ENCODE results near the gene ZMAT2. TPM values are rescaled to one million over a fixed set of nuclear protein-coding genes. Genes with fewer than 3 reads are reported as not detected.

Gene ZMAT2
- total and polyA plus RNA-seq, 10 of the 15 experiments (the other 5 are each of a cell fraction or from before 2014, with no cell fraction given), result 28.1 to 102 (median 42.9) TPM

DNA sequence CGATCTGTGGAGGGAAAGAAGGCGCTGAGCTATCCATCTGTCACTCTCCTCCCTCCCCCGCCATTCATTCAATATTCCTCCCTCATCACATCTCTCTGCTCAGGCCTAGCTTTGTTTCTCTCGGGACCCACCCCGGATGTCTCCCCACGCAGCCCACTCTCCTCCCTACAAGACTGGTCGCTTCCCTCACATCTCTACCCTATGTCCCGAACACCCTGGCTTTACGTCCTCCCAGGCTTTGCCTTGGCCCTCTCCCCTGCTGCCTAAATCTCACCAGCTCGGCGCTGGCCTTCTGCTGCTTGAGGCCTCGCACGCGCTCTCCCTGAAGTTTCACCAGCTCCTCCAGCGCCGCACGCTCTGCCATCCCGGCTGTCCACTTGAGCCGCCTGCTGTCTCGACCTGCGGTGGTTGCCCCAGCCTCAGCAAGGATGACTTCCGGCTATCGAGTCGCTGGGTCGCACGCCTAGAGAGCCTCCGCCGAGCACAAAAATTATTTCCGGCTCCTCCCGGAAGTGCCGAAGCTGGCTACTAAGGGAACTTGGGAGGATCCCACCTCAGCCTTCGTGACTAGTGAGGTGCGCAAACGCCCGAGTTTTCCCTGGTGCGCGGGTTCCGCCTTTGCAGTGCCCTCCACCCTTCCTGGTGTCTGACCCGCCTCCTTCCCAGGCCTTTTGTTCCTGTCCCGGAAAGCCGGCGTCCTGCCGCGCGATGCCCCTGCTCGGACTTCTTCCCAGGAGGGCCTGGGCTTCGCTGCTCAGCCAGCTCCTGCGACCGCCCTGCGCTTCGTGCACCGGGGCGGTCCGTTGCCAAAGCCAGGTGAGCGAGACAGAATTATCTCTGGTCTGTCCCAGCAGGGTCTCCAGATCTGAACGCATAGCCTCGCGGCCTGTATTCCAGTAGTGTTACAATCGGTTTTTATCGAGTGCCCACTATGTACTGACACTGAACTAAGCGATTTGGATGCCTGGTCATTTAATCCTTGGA lies 9.0 kb upstream of the ZMAT2 start, which contains the start of the genes HARS1 and HARS2 (continued):
- TF ChIP-seq, protein P1, sequence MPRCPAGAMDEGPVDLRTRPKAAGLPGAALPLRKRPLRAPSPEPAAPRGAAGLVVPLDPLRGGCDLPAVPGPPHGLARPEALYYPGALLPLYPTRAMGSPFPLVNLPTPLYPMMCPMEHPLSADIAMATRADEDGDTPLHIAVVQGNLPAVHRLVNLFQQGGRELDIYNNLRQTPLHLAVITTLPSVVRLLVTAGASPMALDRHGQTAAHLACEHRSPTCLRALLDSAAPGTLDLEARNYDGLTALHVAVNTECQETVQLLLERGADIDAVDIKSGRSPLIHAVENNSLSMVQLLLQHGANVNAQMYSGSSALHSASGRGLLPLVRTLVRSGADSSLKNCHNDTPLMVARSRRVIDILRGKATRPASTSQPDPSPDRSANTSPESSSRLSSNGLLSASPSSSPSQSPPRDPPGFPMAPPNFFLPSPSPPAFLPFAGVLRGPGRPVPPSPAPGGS (IDR thresholded peaks at IDR 0.05; ENCODE audit: borderline replicate concordance, insufficient read depth, low read depth, low read length, poor library complexity, severe bottlenecking), result peak; percentile 62
- TF ChIP-seq ATF3 (IDR thresholded peaks at IDR 0.05; ENCODE audit: borderline replicate concordance, extremely low read depth, low read depth, low read length) (no peak), LARP7 (IDR thresholded peaks at IDR 0.05) (peak; percentile 51), ZNF384 (IDR thresholded peaks at IDR 0.05; ENCODE audit: borderline replicate concordance, low read depth, low read length) (no peak), SRF (IDR thresholded peaks at IDR 0.05; ENCODE audit: low read depth in 2 of 2, low read length in 2 of 2) (peak in 1 of 2 experiments; percentile 61; a peak in 1 of 4 replicates), CREM (IDR thresholded peaks at IDR 0.05; ENCODE audit: low read depth) (peak; percentile 58; the same call in 1 of the 2 replicates), CHD1 (IDR thresholded peaks at IDR 0.05; ENCODE audit: low read depth, low read length) (no peak), POU2F2 (IDR thresholded peaks at IDR 0.05; ENCODE audit: borderline replicate concordance, low read depth, low read length) (peak; percentile 79; the same call in 2 of the 3 replicates), KAT2A (conservative IDR thresholded peaks at IDR 0.05; ENCODE audit: control insufficient read depth, low read depth, low read length) (no peak), NRF1 (conservative IDR thresholded peaks at IDR 0.05; ENCODE audit: low read depth, low read length) (no peak), EP300 (IDR thresholded peaks at IDR 0.05; ENCODE audit: borderline replicate concordance in 1 of 2, control insufficient read depth in 1 of 2, low read depth in 2 of 2, low read length in 2 of 2) (no peak), IKZF1 (conservative IDR thresholded peaks at IDR 0.05) (peak; percentile 88), FOXM1 (IDR thresholded peaks at IDR 0.05; ENCODE audit: low read depth, low read length) (no peak), ZNF622 (IDR thresholded peaks at IDR 0.05) (no peak), DPF2 (IDR thresholded peaks at IDR 0.05) (peak; percentile 51; the same call in 1 of the 2 replicates), GABPA (IDR thresholded peaks at IDR 0.05; ENCODE audit: low read depth) (peak; percentile 97), ZBTB33 (IDR thresholded peaks at IDR 0.05) (no peak), BHLHE40 (IDR thresholded peaks at IDR 0.05; ENCODE audit: borderline replicate concordance in 1 of 2, low read depth in 2 of 2, low read length in 1 of 2) (peak; percentile 54 to 55; a peak in 2 of 4 replicates), EZH2 (IDR thresholded peaks at IDR 0.05; ENCODE audit: borderline replicate concordance, control insufficient read depth, low read depth, low read length) (no peak), ESRRA (IDR thresholded peaks at IDR 0.05; ENCODE audit: low read length) (no peak), RBBP5 (conservative IDR thresholded peaks at IDR 0.05) (no peak), HDAC6 (IDR thresholded peaks at IDR 0.05; ENCODE audit: unreplicated experiment) (no peak), IRF4 (IDR thresholded peaks at IDR 0.05; ENCODE audit: low read depth, low read length) (no peak), NBN (IDR thresholded peaks at IDR 0.05) (peak; percentile 98), BCL11A (IDR thresholded peaks at IDR 0.05; ENCODE audit: low read depth, low read length) (no peak)
- TF ChIP-seq, protein P2, sequence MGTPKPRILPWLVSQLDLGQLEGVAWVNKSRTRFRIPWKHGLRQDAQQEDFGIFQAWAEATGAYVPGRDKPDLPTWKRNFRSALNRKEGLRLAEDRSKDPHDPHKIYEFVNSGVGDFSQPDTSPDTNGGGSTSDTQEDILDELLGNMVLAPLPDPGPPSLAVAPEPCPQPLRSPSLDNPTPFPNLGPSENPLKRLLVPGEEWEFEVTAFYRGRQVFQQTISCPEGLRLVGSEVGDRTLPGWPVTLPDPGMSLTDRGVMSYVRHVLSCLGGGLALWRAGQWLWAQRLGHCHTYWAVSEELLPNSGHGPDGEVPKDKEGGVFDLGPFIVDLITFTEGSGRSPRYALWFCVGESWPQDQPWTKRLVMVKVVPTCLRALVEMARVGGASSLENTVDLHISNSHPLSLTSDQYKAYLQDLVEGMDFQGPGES (IDR thresholded peaks at IDR 0.05), result no peak
